Esophagus muscularis mucosa (tissue), 4 donors: Measurements from ENCODE around the gene ANKRD34A. TPM values are rescaled to one million over a fixed set of nuclear protein-coding genes. Genes with fewer than 3 reads are reported as not detected.
"Not testable (repeated sequence)": the region's sequence is repeated elsewhere in the genome, so short reads cannot be mapped to it uniquely, and the experiment has no call there.

Experiments used
- DNase-seq: peaks from one replicate; pipeline ENCODE4 v3.0.0-alpha.2; 2017; ENCODE audit errors: extremely low spot score
- H3K27ac ChIP-seq, 4 donors: fragments of 200-600 bp; sonication (generic); replicated peaks in 1 of 4; 1 replicate in 3 of 4; 2 replicates in 1 of 4; pipeline ENCODE4 v1.5.1; 2016 to 2019; ENCODE audit warnings: mild to moderate bottlenecking in 1 of 4
- H3K27me3 ChIP-seq, 4 donors: fragments of 200-600 bp; sonication (generic); one replicate each; pipeline versions ENCODE4 v1.5.1 to v1.6.0; 2016 to 2019
- H3K36me3 ChIP-seq, 4 donors: fragments of 200-600 bp; sonication (generic); one replicate each; pipeline ENCODE4 v1.5.1; 2016 to 2019
- H3K4me1 ChIP-seq, 4 donors: fragments of 200-600 bp; sonication (generic); one replicate each; pipeline ENCODE4 v1.5.1; 2016 to 2019
- H3K4me3 ChIP-seq, 4 donors: fragments of 200-600 bp; sonication (generic); 1 replicate in 2 of 4; 2 replicates in 2 of 4; pipeline ENCODE4 v1.5.1; 2016 to 2019; ENCODE audit warnings: mild to moderate bottlenecking in 4 of 4, moderate library complexity in 1 of 4
- H3K9me3 ChIP-seq, 4 donors: fragments of 200-600 bp; sonication (generic); 1 replicate in 3 of 4; 2 replicates in 1 of 4; pipeline ENCODE4 v1.5.1; 2016 to 2019
- CTCF ChIP-seq, 3 experiments: fragments of 200-600 bp in 2 of 3; fragments of 450-650 bp in 1 of 3; sonication (generic) in 2 of 3; IDR thresholded peaks; one replicate each; pipeline ENCODE4 v1.5.1; 2017 to 2019; ENCODE audit warnings: antibody characterized with exemption in 3 of 3, mild to moderate bottlenecking in 2 of 3, moderate library complexity in 1 of 3
- EP300 ChIP-seq: sonication (generic); formaldehyde crosslinking; IDR thresholded peaks from one replicate; pipeline ENCODE4 v1.6.1; 2017; ENCODE audit warnings: antibody characterized with exemption
- POLR2A ChIP-seq: fragments of 450-650 bp; IDR thresholded peaks from one replicate; pipeline ENCODE4 v1.6.1; 2017; ENCODE audit warnings: antibody characterized with exemption, moderate library complexity, mild to moderate bottlenecking, low read depth
- POLR2AphosphoS5 ChIP-seq, 2 donors: sonication (generic); formaldehyde crosslinking; IDR thresholded peaks; one replicate each; pipeline ENCODE4 v1.6.1; 2017; ENCODE audit warnings: antibody characterized with exemption in 2 of 2
- WGBS: methylation state at CpG from one replicate; pipeline ENCODE4 v1.1.5; 2018; 5-methylcytosine and 5-hydroxymethylcytosine counted together
- intact Hi-C: fragments of 100-400 bp; cut with DNase I; formaldehyde crosslinking; loops from one replicate; pipeline ENCODE4 v1.15.1; 2023
- total RNA-seq, 4 donors: library from RNA; depleted of rRNA; stranded (reverse); fragments of >200 nt; gene quantifications; one replicate each; pipeline versions ENCODE4 v1.1.0 to v1.2.1, GENCODE V29; 2016

Gene ANKRD34A
- total RNA-seq, 4 donors from 2014 or later: 0.66 to 1.7 (median 1.3) TPM

DNA sequence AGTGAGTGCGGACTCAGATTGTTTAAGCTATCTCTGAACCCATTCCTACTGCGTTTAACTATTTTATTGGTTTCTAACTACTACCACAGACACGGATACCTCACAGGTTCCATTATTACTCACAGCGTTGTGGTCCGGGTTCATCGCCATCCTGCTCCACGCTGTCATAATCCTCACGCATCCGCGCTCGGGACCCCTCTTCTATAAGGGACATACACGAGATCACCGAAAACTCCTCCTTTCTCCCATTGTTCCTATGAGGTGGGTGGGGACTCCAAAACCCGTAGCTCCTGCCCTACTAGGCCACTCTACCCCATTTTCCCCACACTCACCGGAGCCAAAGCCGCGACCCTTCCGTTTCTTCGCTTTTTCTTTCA lies 37.7 kb downstream of the ANKRD34A start:
- intact Hi-C loops: loop anchor here (5.0 kb wide), 1 partner anchor 36 kb away; the partner anchor contains the start of genes ANKRD34A and POLR3GL
- H3K36me3 ChIP-seq: peaks cover 0 to 43% (median 18%) of the 10 kb centered on the region in 4 donors
- TF ChIP-seq EP300: no peak
- TF ChIP-seq POLR2A: no peak
- no peak for TF ChIP-seq CTCF (IDR thresholded peaks at IDR 0.05)
- no peak for TF ChIP-seq POLR2AphosphoS5 (IDR thresholded peaks at IDR 0.05)
- WGBS: 10% methylated on average over 19 of the region's 19 CpGs
- H3K27me3 ChIP-seq: no peaks in the 10 kb centered on the region
- H3K9me3 ChIP-seq: no peaks in the 10 kb centered on the region
- H3K4me3 ChIP-seq: peak overlapping the region; percentile 71 to 85 (median 77)
- DNase-seq: no peak
- H3K4me1 ChIP-seq: peaks cover 10 to 25% (median 23%) of the 10 kb centered on the region in 4 donors
- H3K27ac ChIP-seq: peak overlapping the region; percentile 87 to 96 (median 94)

GRCh38 chr1:145922266-145922665 lies 42.1 kb downstream of the ANKRD34A start:
- peaks cover 23 to 35% (median 35%) of the 10 kb centered on the region in 4 donors for H3K4me1 ChIP-seq
- intact Hi-C loops: no loop called here
- no peaks in the 10 kb centered on the region for H3K27me3 ChIP-seq
- DNase-seq: no peak
- peaks cover 0 to 30% (median 17%) of the 10 kb centered on the region in 4 donors for H3K36me3 ChIP-seq
- no peak overlapping the region for H3K4me3 ChIP-seq
- 63% methylated on average over 2 of the region's 2 CpGs for WGBS
- no peaks in the 10 kb centered on the region for H3K9me3 ChIP-seq
- no peak for TF ChIP-seq EP300
- no peak for TF ChIP-seq CTCF (IDR thresholded peaks at IDR 0.05)
- TF ChIP-seq POLR2AphosphoS5 (IDR thresholded peaks at IDR 0.05): no peak
- no peak for TF ChIP-seq POLR2A
- no peak overlapping the region for H3K27ac ChIP-seq

GRCh38 chr1:145920297-145920696 lies 44.1 kb downstream of the ANKRD34A start:
- Histone ChIP-seq H3K36me3 (peaks cover 6 to 36% (median 25%) of the 10 kb centered on the region in 4 donors), H3K4me1 (peaks cover 20 to 32% (median 29%) of the 10 kb centered on the region in 4 donors)
- H3K4me3 ChIP-seq, intact Hi-C loops, H3K9me3 ChIP-seq, H3K27me3 ChIP-seq, DNase-seq, H3K27ac ChIP-seq: not testable (repeated sequence)
- WGBS: 84% methylated on average over 4 of the region's 4 CpGs

GRCh38 chr1:145918992-145919939 lies 45.1 kb downstream of the ANKRD34A start:
- no peaks in the 10 kb centered on the region for H3K9me3 ChIP-seq

More at GRCh38 chr1:145918992-145919939, 45.1 kb downstream of the ANKRD34A start:
- Histone ChIP-seq H3K4me1 (peaks cover 20 to 32% (median 29%) of the 10 kb centered on the region in 4 donors), H3K27ac (peak overlapping the region; percentile 82 to 93 (median 90)), H3K4me3 (peak overlapping the region; percentile 79 to 91 (median 80)), H3K36me3 (peaks cover 6 to 44% (median 34%) of the 10 kb centered on the region in 4 donors), H3K27me3 (no peaks in the 10 kb centered on the region)
- intact Hi-C loops: loop anchor here (5.0 kb wide), 1 partner anchor 93 kb away; no protein-coding TSS in a partner anchor
- TF ChIP-seq POLR2AphosphoS5 (IDR thresholded peaks at IDR 0.05) (no peak), POLR2A (no peak), EP300 (no peak), CTCF (IDR thresholded peaks at IDR 0.05) (no peak)
- DNase-seq: no peak
- 2% methylated on average over 23 of the region's 33 CpGs for WGBS
